Astrocyte (in vitro differentiated cells and primary cell): Measurements from ENCODE around the gene DNPEP.

Source experiments
- CTCF ChIP-seq: IDR thresholded peaks from 2 replicates; pipeline ENCODE4 v1.5.1; 2011; ENCODE audit warnings: low read depth, mild to moderate bottlenecking, inconsistent platforms, low read length, moderate library complexity; ENCODE audit not compliant: insufficient read depth
- EZH2 ChIP-seq: IDR thresholded peaks from 2 replicates; pipeline ENCODE4 v1.6.1; 2012; ENCODE audit warnings: mild to moderate bottlenecking, low read length, inconsistent platforms; ENCODE audit not compliant: insufficient read depth

- TF ChIP-seq CTCF (no peak), EZH2 (no peak)
Measured at GRCh38 chr2:219409619-219410018, 21.9 kb upstream of the DNPEP start.
